Measurements from ENCODE around the gene TNNI3K. TPM values are rescaled to one million over a fixed set of nuclear protein-coding genes. Genes with fewer than 3 reads are reported as not detected.

Gene TNNI3K
- total RNA-seq, 4 donors from 2014 or later = 0.63 to 4.5 (median 3.6) TPM

DNA sequence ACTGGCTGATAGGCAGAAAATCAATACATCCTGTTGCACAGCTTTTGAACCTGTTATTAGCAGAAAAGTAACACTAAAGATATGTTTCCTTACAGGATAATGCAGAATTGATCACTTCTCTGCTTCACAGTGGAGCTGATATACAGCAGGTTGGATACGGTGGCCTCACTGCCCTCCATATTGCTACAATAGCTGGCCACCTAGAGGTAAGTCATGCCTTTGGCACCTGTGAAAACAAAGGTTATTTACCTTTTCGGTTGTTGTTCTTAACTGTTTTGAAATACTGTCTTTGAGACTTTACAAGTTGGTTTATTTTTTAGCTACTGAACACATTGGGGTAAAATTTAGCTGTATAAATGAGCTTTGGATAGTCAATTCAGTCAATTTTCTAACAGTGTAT, 36.3 kb downstream of the TNNI3K start:
- H3K4me1 ChIP-seq = no peaks in the 10 kb centered on the region
- H3K4me3 ChIP-seq = no peak overlapping the region
- H3K27me3 ChIP-seq = no peaks in the 10 kb centered on the region
- no peaks in the 10 kb centered on the region for H3K36me3 ChIP-seq
- TF ChIP-seq POLR2AphosphoS5 (IDR thresholded peaks at IDR 0.05) = no peak
- TF ChIP-seq, protein P1, sequence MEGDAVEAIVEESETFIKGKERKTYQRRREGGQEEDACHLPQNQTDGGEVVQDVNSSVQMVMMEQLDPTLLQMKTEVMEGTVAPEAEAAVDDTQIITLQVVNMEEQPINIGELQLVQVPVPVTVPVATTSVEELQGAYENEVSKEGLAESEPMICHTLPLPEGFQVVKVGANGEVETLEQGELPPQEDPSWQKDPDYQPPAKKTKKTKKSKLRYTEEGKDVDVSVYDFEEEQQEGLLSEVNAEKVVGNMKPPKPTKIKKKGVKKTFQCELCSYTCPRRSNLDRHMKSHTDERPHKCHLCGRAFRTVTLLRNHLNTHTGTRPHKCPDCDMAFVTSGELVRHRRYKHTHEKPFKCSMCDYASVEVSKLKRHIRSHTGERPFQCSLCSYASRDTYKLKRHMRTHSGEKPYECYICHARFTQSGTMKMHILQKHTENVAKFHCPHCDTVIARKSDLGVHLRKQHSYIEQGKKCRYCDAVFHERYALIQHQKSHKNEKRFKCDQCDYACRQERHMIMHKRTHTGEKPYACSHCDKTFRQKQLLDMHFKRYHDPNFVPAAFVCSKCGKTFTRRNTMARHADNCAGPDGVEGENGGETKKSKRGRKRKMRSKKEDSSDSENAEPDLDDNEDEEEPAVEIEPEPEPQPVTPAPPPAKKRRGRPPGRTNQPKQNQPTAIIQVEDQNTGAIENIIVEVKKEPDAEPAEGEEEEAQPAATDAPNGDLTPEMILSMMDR (IDR thresholded peaks at IDR 0.05) = no peak
- TF ChIP-seq POLR2A (IDR thresholded peaks at IDR 0.05; ENCODE audit: low read depth) = no peak
- no peak for TF ChIP-seq EP300 (IDR thresholded peaks at IDR 0.05)
- WGBS = 77% methylated on average over 2 of the region's 2 CpGs
- H3K27ac ChIP-seq (replicated peaks in 1 of 4) = no peak overlapping the region
- no peak for DNase-seq (ENCODE audit: extremely low spot score)
- H3K9me3 ChIP-seq = no peaks in the 10 kb centered on the region
- intact Hi-C loops (cut with DNase I) = no loop called here

DNA sequence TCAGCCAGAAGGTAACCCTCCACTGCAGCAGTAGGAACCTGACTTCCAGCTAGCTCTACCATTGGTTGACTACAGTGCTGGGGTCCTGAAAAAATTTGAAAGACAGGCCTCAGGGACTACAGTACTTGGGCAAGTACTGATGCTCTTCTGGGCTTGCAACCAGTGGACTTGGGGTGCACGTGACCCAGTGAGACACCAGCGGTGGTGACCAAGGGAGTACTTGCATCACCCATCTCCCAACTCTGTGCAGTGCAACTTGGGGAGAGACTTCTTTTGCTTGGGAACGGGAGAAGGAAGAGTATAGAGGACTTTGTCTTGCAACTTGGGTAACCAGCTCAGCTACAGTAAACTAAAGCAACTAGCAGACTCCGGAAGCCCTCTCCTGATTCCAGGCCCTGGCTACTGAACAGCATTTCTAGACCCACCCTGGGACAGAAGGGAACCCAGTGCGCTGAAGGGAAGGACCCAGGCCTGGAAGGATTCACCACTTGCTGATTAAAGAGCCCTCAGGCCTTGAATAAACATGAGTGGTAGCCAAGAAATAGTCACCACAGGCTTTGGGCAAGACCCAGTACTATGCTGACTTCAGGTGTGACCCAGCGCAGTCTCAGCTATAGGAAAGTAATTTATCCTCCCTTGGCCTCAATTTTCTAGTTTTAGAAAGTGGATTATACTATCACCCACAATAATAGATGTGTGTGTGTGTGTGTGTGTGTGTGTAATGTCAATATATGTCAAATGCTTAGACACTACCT, 45.6 kb downstream of the TNNI3K start:
- 94% methylated on average over 5 of the region's 6 CpGs for WGBS
- no peaks in the 10 kb centered on the region for H3K27me3 ChIP-seq
- no peak for DNase-seq (ENCODE audit: extremely low spot score)
- no peak overlapping the region for H3K4me3 ChIP-seq
- no peaks in the 10 kb centered on the region for H3K4me1 ChIP-seq
- TF ChIP-seq EP300 (IDR thresholded peaks at IDR 0.05) (no peak), POLR2A (IDR thresholded peaks at IDR 0.05; ENCODE audit: low read depth) (no peak), POLR2AphosphoS5 (IDR thresholded peaks at IDR 0.05) (no peak)
- TF ChIP-seq, protein P1 (IDR thresholded peaks at IDR 0.05) = no peak
- intact Hi-C loops (cut with DNase I) = no loop called here
- H3K36me3 ChIP-seq = peaks cover 0 to 9% (median 0%) of the 10 kb centered on the region in 4 donors
- no peaks in the 10 kb centered on the region for H3K9me3 ChIP-seq
- H3K27ac ChIP-seq (replicated peaks in 1 of 4) = no peak overlapping the region

DNA sequence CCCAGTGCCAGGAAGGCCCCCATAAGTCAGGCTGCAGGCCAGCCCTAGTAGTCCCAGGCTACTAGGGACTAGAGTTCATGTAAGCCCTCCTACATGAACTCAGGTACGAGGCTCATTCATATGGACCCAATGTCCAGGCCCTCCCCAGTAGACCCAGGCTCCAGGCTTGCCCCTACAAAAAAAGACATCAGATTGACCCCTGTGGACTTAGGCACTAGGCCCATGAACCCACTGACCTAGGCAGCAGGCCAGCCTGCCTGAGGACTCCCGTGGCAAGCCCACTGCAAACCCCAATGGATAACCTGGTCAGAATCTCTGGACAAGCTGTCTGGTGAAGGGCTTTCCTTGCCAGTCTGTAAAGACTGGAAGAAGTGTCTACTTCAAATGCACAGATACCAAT, 51.2 kb downstream of the TNNI3K start:
- no peaks in the 10 kb centered on the region for H3K4me1 ChIP-seq
- no peak overlapping the region for H3K27ac ChIP-seq (replicated peaks in 1 of 4)
- H3K36me3 ChIP-seq = peaks cover 0 to 5% (median 0%) of the 10 kb centered on the region in 4 donors
- DNase-seq (ENCODE audit: extremely low spot score) = no peak
- 83% methylated on average over 1 of the region's 2 CpGs for WGBS
- no peaks in the 10 kb centered on the region for H3K27me3 ChIP-seq
- intact Hi-C loops (cut with DNase I) = no loop called here
- no peak overlapping the region for H3K4me3 ChIP-seq
- no peaks in the 10 kb centered on the region for H3K9me3 ChIP-seq
- no peak for TF ChIP-seq POLR2A (IDR thresholded peaks at IDR 0.05; ENCODE audit: low read depth)
- no peak for TF ChIP-seq EP300 (IDR thresholded peaks at IDR 0.05)
- TF ChIP-seq, protein P1 (IDR thresholded peaks at IDR 0.05) = no peak

DNA sequence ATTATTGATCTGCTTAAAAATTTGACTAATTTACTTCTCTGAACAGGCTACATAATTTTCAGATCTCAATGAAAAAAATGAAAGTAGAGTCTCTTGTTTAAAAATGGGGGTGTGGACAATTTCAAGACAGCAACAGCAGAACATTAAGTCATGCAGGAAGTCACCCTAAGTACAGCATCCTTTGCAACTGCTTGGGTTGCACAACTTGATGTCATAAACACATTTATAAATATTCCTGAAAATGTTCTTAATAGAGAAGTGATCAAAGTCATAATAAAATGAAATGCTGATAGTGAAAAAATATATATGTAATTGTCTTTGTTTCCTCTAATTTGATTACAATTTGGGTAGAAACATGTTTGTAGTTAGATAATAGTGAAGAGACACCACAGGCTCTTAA, 79.3 kb downstream of the TNNI3K start:
- Histone ChIP-seq H3K4me1 (no peaks in the 10 kb centered on the region), H3K9me3 (no peaks in the 10 kb centered on the region), H3K36me3 (no peaks in the 10 kb centered on the region), H3K27me3 (no peaks in the 10 kb centered on the region), H3K27ac (replicated peaks in 1 of 4) (no peak overlapping the region), H3K4me3 (no peak overlapping the region)
- no peak for DNase-seq (ENCODE audit: extremely low spot score)
- TF ChIP-seq EP300 (IDR thresholded peaks at IDR 0.05) (no peak), POLR2A (IDR thresholded peaks at IDR 0.05; ENCODE audit: low read depth) (no peak), POLR2AphosphoS5 (IDR thresholded peaks at IDR 0.05) (no peak)
- TF ChIP-seq, protein P1 (IDR thresholded peaks at IDR 0.05) = no peak
- intact Hi-C loops (cut with DNase I) = no loop called here

DNA sequence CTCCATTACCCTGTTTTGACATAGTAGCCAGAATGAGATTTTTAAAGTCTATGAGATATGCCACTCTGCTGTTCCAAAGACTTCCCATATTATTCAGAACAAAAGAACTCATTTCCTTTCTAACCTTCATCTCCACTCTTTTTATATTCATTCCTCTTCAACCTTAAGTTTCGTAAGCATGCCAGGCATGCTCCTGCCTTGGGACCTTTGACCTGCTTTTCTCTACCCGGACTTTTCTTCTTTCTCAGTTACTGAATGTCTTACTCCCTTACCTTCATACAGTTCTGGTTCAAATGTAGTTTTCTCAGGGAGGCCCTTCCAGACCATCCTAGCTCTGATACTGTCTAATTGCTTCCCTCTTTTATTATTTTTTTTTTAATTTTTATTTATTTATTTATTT, 81.1 kb downstream of the TNNI3K start:
- intact Hi-C loops (cut with DNase I) = no loop called here

More for the DNA sequence above, 81.1 kb downstream of the TNNI3K start:
- DNase-seq (ENCODE audit: extremely low spot score) = no peak
- 90% methylated on average over 2 of the region's 2 CpGs for WGBS
- Histone ChIP-seq H3K9me3 (no peaks in the 10 kb centered on the region), H3K27ac (replicated peaks in 1 of 4) (no peak overlapping the region), H3K4me3 (no peak overlapping the region), H3K4me1 (no peaks in the 10 kb centered on the region), H3K36me3 (no peaks in the 10 kb centered on the region), H3K27me3 (no peaks in the 10 kb centered on the region)
- TF ChIP-seq POLR2AphosphoS5 (IDR thresholded peaks at IDR 0.05) (no peak), POLR2A (IDR thresholded peaks at IDR 0.05; ENCODE audit: low read depth) (no peak), EP300 (IDR thresholded peaks at IDR 0.05) (no peak)
- TF ChIP-seq, protein P1 (IDR thresholded peaks at IDR 0.05) = no peak

Measured in esophagus muscularis mucosa (tissue), 4 donors.